Stimulated activated CD8-positive, alpha-beta memory T cell treated with anti-CD3 and anti-CD28 coated beads, Interleukin-15, amount 100 ng/mL, for 24 hours (primary cell): ENCODE data around the gene TMEM109.
"Not testable (repeated sequence)": the region's sequence is repeated elsewhere in the genome, so short reads cannot be mapped to it uniquely, and the experiment has no call there.

Source experiments
- DNase-seq: peaks from one replicate; pipeline ENCODE4 v3.0.0-alpha.2; 2020; ENCODE audit warnings: low read depth

Gene TMEM109

DNA sequence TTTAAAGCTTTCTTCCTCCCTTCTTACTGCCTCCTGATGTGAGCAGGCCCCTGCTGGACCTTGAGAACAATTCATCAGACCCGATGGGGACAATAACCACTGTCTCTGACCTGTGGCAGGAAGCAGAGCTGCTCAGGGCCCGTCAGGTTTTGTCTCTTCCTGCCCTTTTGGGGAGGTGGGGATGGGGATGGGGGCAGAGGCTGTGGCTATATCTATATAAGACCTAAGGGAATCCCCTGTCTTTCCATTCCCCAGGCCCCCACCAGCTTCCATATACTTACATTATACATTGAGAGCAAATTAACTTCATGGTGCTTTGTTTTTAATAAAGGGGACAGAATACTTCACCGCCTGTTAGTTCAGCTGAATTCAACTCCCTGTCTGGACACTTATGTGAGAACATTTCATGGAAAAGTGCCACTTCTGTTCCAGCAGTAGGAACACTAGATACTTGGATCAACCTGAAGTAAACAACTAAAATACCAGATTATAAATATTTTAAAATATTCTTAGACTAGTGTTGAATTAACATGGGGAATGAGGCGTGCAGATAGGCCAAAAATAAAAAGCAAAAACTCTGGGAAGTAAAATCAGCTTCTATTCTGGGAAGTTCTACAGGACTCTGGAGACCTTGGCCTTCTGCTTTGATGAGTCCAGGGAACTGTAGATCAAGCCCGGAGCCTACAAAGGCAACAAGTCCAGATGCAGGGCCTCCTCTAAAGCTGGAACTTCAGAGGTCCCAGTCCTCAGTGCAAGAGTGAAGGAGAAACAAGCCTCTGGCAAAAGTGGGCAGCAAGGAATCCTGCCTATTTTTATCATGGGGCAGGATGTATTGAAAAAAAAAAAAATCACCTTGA is 35.5 kb upstream of the TMEM109 start:
- no peak for DNase-seq

DNA sequence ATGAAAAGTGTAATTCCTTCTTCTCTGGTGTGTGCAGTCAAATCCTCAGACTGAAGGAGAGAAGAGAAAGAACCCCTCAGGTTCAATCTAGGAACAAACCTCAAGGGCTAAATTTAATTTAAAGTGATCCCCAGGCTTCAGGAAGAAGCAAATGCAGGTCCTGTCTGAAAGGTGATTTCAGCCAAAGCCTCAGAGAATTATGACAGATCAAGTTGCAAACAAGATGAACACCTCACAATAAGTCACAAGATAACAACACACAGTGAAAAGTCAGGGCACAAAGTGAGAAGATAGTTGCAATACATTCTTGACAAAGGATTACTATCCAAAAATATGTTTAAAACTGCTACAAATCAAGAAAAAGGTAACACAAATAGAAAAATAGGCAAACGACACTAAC is 34.9 kb upstream of the TMEM109 start:
- DNase-seq = no peak

DNA sequence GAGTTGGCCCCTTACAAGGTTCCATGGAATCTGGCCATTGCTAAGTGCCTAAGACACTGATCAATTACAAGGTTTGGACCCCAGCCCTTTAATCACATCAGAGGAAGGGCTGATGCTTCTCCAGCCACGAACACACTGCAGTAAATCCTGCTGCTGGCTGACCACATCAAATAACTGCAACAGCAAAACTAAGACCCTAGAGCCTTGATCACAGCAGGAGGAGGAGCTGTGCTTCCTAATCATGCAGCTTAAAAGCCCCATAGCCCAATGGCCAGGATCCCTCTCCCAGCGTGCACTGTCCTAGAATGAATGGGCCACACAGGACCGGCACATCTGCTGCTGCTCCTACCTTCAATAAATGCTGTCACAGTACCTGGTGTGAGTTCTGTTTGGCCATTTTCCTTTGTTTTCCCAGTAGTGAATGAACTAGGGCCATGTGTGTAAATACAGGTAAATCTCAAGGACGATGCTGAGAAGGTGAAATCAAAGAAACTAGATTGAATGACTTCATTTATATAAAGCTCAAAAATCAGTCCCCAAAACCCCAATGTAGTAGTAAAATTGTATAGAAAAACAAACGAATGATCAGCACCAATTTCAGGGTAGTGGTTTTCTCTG is 33.9 kb upstream of the TMEM109 start:
- no peak for DNase-seq

DNA sequence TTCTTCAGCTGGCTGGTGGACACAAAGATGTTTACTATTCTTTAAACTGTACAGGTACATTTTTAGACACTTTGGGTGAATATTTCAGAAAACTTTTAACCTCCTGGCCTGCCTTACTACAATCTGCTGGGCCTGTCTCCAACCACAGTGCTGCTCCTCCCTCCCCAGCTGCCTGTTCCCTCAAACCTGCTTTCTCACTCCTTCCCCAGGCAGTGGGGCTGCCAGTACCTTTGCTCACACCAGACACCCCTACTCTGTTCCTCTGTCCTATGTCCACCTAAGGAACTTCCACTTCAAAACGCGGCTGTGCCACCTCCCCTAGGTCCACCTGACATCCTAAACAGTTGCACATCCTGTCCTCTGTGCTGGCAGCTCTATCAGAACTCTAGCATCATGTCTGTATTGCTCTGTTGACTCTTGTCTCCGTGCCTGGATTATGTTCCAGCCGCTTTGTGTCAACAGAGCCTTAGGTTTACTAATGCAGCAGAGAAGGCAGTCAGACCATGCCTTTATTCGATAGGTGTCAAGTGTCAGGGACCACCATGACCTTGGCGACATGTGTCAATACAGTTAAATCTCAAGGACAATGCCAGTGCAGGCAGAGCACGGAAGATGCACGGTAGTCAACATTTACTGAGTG is 33.2 kb upstream of the TMEM109 start:
- no peak for DNase-seq

DNA sequence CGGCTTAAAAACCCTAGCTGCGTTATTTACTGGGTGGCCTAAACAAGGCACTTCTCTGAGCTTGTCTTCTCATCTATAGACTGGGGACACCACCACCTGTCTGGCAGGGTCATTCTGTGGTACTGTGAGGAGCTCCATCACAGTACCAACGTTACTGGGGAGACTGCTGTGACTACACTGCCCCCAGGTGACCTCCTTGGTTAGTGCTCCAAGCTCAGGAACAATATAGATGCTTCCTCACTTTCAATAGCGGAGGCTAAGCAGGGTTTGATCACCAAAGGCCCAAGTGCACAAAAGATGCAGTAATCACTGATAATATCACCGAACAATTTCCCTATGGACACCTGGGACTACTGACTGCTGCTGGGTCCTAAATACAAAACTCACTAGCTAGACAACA is 26.4 kb upstream of the TMEM109 start:
- DNase-seq = no peak

DNA sequence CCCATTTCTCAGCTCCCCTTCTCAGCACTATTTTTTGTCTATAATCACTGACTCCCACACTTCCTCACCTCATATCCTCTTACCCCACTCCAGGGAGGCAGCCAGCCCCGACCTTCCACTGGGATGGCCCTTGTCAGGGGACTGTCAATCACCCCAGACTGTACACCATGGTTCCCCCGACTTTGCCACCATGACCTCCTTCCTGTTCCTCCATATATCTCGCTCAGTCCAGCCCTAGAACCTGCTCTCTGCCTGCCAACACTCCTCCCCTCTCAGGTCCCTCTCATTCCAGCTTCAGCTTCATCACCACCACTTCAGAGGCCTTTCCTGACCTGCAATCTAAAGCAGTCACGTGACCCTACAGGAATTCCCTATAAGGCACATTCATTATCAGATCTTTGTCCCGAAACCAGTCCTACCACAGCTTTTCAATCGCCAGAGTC is 24.1 kb upstream of the TMEM109 start:
- DNase-seq = no peak

DNA sequence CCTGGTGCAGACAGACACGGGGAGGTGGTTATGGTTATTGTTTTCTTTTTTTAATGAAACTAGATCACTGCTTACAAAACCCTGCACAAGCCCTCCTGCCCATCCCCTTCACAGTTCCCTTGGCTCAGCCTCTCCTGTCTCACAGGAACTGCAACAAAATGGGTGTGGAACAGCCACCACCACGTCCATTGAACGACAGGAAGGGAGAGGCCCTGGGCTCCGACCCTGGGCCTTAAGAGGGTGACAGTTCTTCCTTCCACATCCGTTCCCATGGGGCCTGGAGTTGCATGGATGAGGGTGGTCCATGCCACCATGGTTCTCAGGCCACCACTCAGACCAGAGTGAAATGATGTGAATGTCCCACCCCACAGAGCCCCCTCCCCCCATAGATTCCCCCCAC is 23.3 kb upstream of the TMEM109 start:
- DNase-seq = no peak

DNA sequence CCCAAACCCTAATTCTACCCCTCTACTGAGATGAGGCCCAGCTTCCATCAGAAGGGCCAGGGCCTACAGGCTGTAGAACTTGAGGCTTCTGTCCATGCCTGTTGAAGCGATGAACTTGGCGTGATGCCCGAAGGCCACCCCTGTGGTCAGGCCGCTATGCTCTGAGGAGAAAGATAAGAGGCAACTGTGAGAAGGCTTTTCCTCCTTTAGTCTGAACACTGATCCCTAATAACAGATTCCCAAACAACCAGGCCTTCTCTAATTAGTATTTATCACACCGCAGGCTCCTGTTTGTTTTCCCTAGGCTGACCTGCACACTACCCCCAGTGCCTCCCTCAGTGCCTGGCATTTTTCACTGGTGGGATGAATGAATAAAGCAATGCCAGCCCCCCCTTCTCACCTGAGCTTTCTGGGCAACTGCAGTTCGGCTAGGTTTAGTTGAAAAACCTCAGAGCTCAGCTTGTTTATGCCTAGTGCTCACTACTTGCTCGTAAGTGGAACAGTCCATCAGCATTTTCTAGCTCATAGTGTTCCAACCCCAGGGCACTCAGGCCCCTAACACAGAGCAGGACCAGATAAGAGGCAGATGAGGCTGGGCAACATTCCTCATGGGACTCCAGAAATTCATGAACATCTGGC is 22.7 kb upstream of the TMEM109 start:
- DNase-seq = no peak

DNA sequence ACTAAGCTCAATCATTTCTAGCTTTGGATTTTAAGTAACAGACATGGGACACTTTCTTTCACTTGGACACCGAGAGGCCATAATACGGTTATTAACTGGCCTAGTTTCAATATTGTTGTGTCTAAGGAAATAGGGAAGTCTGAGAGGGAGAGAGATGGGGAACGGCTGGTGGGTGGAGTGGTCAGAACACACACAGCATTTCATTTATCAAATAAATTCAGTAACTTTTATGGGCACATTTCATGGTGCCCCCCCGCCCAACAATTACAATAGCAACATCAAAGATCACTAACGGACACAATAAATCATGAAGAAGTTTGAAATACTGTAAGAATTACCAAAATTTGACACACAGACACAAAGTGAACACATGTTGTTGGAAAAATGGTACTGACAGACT is 18.3 kb upstream of the TMEM109 start:
- DNase-seq = no peak

DNA sequence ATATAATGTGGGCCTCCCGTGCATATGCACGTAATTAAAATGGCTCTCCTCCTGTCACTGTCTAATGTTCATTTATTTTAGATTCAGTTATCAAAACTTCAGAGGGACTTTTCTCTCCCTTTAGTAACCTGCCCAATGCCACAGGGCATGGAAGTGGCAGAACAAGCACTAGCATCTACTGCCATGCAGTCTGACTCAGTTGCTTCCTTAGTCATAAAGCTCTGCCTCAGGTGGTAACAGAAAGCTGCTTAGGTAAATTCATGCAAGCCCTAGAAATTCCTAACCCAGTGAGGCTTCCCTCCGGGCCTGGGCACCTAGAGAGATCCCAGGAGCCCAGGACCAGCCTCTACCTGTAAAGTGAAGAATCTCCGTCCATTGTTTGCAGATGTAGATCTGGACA is 16.5 kb upstream of the TMEM109 start:
- no peak for DNase-seq

DNA sequence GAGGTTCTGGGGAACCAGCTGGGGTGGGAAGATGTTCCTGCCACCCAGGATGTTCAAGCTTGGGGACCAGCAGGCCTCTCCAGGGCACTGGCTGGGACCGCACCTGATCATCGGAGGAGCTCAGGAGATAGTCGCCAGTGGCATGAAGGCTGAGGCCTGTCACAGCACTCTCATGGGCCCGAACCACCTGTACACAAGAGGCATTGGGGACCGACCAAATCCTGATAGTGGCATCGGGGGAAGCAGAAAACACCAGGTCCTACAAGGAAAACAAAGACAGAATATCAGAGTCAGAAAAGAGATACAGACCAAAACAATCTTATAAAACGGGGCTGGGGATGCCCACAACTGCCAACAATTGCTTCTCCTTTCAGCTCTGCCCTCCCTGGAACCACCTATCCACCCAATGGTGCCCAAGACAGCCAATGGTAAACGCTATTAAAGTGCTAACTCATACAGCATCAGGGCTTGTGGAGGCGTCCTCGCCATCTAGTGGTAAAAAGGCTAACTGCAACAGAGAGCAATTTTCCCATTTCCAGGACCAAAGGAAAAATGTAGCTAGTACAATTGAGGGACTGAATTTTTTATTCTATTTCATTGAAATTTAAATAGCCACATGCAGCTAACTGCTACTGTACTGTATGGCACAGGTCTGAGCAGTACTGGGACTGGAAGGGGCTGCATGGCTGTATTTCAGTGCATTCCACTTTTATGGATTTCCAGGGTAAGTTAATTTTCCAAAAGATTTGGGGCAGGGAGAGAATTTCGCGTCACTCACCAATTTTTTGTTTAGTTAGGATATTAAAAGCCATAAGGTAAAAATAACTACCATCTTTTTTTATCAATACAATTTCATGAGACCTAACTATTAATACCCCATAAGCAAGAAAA is 14.7 kb upstream of the TMEM109 start:
- no peak for DNase-seq

DNA sequence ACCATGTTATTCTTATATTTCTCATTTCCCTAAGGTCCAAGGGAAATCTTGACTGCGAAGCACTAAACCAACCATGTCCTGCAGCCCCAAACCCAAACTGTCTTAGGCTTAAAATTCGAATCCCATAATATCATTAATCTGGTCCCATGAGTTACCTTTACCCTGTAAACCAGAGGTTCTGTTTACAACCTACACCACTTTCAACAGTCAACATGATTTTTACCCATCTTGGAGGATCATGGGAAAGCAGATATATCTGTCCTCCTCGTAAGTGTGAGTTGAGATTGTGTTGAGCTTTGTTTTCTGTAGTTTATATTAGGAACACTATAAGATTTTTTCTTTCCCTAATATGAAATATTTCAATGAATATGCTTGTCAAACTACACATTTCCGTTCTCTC is 14.0 kb upstream of the TMEM109 start:
- DNase-seq = no peak

DNA sequence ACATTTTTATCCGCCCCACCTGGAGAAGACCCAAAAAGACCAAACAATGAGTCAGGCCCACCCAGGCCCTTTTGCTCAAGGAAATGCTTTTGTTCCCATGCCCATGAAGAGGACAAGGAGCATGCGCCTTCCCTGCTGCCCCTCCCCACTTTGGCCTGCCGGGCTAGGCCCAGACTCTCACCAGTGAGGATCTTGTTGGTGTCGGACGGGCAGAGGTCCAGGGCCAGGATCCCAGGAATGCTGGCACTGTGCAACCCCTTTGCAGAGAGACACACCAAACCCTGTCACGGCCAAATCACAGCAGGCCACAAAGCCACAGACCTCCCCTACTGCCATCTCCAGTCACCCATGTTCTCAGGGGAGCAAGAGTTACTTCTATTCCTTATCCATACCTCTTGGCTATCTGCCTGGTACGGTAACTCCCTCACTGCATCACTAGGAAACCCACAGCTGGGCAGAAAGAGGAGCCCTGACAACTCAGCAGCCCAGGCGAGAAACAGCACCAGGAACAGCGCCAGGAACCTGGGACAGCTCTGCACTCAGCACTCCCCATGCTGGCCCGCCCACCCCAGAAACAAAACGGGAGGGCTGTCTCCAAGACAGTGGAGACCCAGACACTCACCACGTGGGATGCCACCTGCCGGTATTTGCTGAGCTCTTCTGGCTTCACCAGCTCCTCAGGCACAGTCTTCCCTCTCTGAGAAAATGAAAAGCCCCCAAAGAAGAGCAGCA is 13.1 kb upstream of the TMEM109 start:
- DNase-seq = no peak

DNA sequence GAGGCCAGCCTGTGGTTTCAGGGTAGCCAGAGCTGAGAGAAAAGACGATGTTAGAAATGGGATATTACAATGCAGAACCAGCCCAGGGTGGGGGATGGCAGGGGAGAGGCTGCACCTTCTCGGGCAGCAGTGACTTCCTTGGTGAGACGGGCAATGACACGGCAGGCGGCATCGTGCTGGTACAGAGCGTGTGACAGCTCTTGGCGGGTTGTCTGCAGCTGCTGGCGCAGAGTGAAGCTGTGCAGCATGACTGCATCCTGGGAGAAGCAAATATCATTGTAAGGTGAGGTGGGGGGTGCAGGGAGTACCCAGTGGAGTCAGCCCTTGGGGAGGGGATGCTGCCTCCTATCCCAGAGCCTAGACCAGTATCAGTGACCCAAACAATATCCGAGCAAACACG is 11.3 kb upstream of the TMEM109 start:
- DNase-seq = no peak

DNA sequence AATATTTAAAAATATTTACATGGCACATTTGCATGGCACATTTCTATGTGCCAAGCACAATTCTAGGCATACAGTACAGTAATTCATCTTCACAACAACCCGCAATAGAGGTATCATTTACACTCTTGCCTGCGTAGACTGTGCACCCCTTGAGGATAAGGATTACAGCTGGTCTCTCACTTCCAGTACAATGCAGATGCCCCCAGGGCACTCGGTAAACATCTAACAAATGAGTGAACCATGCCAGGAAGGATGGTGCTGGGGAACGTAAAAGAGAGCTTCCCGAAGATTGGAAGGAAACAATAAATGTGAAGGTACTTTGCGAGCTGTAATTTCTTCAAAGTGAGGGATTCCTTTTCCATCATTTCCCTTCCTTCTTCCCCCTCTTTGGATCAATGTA is 8.9 kb upstream of the TMEM109 start:
- no peak for DNase-seq

DNA sequence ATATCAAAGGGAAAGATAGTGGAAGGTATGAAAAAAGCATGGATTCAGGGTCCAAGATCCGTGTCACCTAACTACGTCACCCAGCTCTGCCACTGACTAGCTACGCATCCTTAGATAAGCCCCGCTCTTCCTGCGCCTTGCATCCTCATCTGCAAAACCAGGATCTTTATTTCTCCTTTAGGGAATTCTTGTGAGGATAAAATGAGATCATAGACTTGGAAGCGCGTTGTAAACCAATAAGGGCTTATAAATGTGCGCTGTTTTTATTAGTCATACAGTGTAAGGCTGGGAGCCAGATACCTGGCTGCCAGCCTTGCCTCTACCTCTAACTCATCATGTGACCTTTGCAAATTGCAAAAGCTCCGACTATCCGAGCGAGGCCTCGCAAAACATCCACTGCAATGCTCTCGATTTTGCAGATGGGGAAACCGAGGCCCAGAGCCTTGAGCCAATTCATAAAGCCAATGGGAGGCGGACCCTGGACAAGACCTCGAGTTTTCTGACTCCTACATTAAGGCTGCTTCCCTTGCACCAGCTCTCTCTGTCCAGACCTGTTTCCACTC is 8.3 kb upstream of the TMEM109 start:
- no peak for DNase-seq

DNA sequence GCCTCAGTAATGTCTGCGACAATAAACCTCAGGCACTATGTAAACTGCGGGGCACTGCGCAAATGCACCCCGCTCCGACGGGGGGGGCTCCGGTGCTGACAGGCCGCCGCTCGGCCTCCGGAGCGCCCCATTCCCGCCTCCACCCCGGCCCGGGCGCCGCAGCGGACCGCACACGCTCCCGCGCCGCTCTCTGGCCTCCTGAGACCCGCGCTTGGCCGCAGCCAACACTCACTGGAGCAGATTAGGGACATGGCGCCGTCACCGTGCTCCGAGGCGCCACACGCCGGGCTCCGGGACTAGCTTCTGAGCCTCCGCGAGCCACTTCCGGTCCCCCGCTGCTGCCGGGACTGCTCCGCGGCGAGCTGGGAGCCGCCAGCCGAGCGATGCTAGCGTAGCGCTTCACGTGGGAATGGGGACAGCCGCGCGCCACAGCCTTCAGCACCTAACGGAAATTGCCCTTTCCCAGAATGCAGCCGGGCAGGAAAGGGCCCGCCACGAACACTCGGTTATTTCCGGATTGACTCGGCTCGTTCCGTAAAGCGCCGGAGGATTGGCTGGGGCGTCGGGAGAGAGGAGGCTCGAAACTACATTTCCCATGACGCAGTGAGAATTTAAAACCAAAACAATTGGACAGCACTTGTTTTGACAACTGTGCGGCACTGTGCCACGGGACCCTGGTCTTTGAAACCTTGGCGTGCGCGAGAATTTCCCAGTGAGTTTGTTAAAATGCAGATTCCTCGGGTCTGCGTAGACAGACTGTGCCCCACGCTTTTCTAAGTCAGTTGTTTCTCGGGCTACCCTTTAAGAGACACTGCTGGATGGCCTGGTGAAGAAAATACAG is 7.6 kb upstream of the TMEM109 start, which contains the start of gene PRPF19:
Gene PRPF19, minus strand, starts transcription at position 454 of the 841 bp plus-strand sequence. Its CDS starts 203 bp downstream, at position 251.
- DNase-seq = peak; percentile 90

DNA sequence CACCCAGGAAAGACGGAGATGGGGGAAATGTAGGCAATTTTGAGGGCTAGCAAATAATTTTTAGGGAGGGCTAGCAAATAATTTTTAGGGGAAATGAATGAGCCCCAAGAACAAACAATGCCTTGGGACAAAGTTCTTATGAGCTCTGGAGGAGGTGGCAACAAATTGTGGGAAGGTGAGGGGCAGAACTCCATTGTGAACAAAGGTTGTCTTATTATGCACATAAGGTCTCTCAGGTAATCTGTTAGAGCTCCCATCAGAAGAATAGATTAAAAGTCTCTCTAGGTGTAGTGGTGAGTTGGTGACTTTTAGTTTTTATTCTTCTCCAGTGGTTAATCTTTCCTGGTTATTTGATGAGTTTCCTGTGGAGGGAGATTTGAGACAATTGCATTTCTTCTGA is 5.2 kb upstream of the TMEM109 start:
- DNase-seq = no peak

DNA sequence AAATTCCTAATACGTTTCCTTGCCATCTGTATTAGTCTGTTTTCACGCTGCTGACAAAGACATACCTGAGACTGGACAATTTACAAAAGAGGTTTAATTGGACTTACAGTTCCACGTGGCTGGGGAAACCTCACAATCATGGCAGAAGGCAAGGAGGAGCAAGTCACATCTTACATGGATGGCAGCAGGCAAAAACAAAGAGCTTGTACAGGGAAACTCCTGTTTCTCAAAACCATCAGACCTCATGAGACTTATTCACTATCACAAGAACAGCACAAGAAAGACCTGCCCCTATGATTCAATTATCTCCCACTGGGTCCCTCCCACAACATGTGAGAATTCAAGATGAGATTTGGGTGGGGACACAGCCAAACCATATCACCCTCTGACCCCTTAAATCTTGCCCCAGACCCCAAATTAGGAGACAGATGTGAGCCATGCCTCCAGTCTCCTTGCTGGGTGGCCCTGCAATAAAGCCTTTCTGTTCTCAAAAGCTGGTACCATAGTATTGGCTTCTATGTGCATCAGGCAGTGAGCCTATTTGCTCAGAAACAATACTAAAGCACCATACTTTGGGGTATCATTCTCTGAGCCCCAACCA is 4.2 kb upstream of the TMEM109 start:
- not testable (repeated sequence) for DNase-seq
